Measurements from ENCODE around the gene ZNF560.

The ZNF560 gene

DNA sequence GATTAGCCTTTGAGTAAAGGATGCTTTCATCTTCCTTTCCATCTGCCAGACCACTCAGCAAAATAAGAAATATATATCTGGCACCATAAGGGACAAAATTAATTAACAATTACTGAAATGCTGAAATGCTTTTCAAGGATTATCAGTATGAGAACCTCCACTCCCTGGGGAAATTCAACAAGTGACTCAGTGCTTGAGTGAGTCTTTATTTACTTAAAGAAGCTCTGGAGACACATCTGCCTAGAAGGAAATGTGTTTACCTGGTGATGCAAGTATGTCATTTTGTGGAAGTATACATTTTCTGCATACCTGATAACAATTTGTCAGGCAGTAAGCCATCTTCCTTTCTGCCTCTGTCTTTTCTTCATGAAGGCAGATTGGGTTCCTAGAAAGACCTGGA is 23.4 kb downstream of the ZNF560 start:
- TF ChIP-seq, protein P1, sequence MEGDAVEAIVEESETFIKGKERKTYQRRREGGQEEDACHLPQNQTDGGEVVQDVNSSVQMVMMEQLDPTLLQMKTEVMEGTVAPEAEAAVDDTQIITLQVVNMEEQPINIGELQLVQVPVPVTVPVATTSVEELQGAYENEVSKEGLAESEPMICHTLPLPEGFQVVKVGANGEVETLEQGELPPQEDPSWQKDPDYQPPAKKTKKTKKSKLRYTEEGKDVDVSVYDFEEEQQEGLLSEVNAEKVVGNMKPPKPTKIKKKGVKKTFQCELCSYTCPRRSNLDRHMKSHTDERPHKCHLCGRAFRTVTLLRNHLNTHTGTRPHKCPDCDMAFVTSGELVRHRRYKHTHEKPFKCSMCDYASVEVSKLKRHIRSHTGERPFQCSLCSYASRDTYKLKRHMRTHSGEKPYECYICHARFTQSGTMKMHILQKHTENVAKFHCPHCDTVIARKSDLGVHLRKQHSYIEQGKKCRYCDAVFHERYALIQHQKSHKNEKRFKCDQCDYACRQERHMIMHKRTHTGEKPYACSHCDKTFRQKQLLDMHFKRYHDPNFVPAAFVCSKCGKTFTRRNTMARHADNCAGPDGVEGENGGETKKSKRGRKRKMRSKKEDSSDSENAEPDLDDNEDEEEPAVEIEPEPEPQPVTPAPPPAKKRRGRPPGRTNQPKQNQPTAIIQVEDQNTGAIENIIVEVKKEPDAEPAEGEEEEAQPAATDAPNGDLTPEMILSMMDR (IDR thresholded peaks at IDR 0.05; ENCODE audit: control insufficient read depth, extremely low read depth, insufficient read depth), result no peak
- no peak for DNase-seq (ENCODE audit: low read depth)
- no peak overlapping the region for H3K4me3 ChIP-seq (ENCODE audit: low read depth, low read length)

DNA sequence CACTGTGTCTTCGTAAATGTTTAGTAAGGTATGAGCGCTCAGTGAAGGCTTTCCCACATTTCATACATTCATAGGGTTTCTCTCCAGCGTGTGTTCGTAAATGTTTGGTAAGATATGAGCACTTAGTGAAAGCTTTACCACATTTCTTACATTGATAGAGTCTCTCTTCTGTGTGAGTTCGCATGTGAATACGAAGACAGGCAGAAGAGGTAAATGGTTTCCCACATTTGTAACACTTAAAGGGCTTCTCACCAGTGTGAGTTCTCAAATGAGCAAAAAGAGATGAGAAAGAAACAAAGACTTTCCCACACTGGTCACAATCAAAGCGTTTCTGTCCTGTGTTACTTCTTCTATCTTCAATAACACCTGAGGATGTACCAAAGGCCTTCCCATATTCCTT is 31.3 kb downstream of the ZNF560 start:
- no peak for DNase-seq (ENCODE audit: low read depth)
- no peak overlapping the region for H3K4me3 ChIP-seq (ENCODE audit: low read depth, low read length)
- TF ChIP-seq, protein P1 (IDR thresholded peaks at IDR 0.05; ENCODE audit: control insufficient read depth, extremely low read depth, insufficient read depth), result no peak

DNA sequence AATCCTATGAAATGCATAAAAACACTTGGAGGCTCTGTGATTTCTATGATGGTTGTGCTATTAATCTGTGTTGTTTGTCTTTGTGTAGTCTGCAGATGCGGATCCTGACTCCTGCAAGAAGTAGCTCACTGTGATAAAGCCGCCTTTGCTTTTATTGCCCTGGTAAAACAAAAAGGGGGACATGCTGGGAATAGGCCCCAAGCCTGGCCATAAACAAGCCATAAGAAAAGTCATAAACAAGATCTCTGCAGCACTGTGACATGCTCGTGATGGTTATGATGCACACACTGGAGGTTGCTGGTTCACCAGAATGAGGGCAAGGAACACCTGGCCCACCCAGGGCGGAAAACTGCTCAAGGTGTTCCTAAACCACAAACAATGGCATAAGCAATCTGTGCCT is 36.5 kb downstream of the ZNF560 start:
- no peak overlapping the region for H3K4me3 ChIP-seq (ENCODE audit: low read depth, low read length)
- no peak for DNase-seq (ENCODE audit: low read depth)
- TF ChIP-seq, protein P1 (IDR thresholded peaks at IDR 0.05; ENCODE audit: control insufficient read depth, extremely low read depth, insufficient read depth), result no peak

DNA sequence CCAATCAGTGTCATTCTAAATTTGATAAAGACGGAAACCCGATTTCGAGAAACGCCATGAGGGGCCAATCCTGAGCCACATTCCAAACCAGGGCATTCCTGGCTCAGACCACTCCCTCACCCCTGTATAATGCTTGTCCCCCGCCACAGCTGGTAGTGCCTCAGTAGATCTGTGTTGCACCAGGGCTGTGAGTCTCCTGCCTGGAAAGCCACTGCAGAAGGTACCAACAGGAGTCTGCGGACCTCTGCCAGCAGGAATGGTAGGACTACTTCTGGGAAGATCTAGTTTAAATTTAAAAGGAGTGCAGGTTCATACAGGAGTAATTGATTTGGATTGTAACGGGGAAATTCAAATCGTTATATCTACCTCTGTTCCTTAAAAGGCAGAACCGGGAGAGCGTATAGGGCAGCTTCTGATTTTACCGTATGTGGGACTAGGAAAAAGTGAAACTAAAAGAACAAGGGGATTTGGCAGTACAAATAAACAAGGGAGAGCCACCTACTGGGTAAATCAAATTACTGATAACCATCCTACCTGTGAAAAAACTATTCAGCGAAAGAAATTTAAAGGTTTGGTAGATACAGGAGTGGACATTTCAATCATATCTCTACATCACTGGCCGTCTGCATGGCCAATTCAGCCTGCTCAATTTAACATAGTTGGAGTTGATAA is 42.3 kb downstream of the ZNF560 start:
- no peak for DNase-seq (ENCODE audit: low read depth)
- TF ChIP-seq, protein P1 (IDR thresholded peaks at IDR 0.05; ENCODE audit: control insufficient read depth, extremely low read depth, insufficient read depth), result no peak
- peak overlapping the region; percentile 42 for H3K4me3 ChIP-seq (ENCODE audit: low read depth, low read length)

DNA sequence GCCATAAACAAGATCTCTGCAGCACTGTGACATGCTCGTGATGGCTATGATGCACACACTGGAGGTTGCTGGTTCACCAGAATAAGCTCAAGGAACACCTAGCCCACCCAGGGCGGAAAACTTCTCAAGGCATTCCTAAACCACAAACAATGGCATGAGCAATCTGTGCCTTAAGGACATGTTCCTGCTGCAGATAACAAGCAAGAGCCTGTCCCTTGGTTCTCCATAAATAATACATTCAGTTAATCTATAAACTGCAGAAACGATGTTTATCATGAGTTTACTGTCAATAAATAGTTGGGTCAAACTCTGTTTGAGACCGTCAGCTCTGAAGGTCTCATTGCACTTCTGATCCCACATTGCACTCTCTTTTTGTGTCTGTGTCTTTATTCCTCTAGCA is 44.5 kb downstream of the ZNF560 start:
- no peak for DNase-seq (ENCODE audit: low read depth)
- no peak overlapping the region for H3K4me3 ChIP-seq (ENCODE audit: low read depth, low read length)
- TF ChIP-seq, protein P1 (IDR thresholded peaks at IDR 0.05; ENCODE audit: control insufficient read depth, extremely low read depth, insufficient read depth), result no peak

DNA sequence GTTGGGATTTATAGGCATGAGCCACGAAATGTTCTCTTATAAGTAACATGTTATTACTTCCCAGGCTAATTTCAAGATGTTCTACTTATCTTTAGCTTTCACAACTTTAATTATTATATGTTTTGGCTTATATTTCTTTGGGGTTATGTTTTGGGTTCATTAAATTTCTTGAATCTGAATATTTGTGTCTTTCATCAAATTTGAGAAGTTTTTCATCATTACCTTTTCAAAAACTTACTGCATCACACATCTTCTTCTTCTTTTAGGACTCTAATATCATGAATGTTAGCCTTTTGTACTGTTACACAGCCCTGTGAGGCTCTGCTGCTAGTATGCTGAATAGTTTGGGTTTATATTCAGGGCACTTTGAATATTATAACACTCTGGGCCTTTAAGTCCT is 53.4 kb downstream of the ZNF560 start:
- no peak for DNase-seq (ENCODE audit: low read depth)
- TF ChIP-seq, protein P1 (IDR thresholded peaks at IDR 0.05; ENCODE audit: control insufficient read depth, extremely low read depth, insufficient read depth), result no peak
- H3K4me3 ChIP-seq (ENCODE audit: low read depth, low read length), result no peak overlapping the region

DNA sequence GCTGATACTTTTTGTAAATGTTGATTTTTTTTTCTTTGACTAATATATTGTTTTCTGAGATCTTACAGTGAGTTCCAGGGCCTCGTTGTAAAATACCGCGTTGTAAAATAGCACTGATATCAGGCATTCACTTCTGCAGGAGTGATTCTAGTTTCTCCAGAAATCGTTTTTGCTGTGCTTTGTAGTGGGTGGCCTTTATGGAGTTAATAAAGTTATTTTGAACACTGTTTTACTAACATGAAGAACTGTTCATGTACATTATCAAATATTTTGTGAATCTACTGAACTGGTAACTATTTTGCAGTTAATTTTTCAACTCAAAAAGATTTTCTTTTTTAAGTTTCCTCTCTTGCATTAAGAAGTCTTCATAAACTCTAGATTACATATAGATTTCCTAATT is 62.1 kb downstream of the ZNF560 start:
- DNase-seq (ENCODE audit: low read depth), result no peak
- peak overlapping the region; percentile 73 for H3K4me3 ChIP-seq (ENCODE audit: low read depth, low read length)
- TF ChIP-seq, protein P1 (IDR thresholded peaks at IDR 0.05; ENCODE audit: control insufficient read depth, extremely low read depth, insufficient read depth), result no peak
